HG02763 (cell line): ENCODE data around the gene KCNK1.

ENCODE experiments used
- ATAC-seq: cut with Tn5 transposase; IDR thresholded peaks from one replicate; pipeline ENCODE4 v1.9.1; 2021; ENCODE audit warnings: mild to moderate bottlenecking, moderate library complexity; ENCODE audit not compliant: unreplicated experiment

Gene KCNK1

DNA sequence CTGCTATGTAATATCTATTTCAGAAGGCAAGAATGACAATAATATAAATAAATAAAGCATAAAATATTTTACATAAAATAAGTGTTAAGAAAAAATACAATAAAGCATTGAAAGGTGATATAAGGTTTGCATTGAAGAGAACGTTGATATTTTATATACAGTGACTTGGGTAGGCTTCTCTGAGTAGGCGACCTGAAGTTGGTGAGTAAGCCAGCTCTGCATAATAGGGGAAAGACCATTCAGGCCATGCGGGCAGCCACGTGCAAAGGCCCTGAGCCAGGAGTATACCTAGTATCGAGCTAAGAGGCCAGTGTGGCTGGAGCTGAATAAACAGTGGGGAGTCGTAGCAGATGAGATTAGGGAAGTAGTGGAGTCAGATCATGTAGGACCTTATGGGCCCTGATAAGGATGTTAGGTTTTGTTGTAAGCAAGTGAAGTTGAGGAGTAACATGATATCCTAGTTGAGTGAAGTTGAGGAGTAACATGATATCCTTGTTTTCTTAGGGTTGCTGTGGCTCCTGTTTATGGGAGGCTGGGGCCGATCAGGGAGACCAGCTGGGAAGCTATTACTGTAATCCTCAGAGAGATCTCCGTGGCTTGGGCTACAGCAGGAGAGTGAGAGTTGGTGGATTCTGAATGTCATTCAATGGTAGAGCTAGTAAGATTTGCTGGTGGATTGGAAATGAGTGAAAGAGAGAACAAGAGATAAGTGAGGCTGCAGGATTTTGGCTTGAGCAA is 22.0 kb downstream of the KCNK1 start:
- ATAC-seq = no peak

DNA sequence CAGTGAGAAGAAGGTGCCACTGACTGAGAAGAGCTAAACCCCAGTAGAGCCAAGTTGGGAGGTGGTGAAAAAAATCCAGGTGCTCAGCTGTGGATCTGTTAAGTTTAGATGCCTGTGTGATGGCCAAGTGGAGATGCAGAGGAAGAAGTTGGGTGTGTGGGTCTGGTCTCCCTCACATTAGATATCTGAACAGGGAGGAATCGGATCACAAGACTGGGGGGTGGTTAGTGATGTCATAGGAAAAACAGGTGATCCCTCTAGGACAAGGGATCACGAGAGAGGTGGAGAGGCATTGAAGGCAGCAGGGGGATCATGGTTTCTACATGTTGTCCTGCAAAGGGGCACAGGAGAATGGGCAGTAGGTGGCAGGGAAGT is 22.6 kb downstream of the KCNK1 start:
- ATAC-seq = no peak

DNA sequence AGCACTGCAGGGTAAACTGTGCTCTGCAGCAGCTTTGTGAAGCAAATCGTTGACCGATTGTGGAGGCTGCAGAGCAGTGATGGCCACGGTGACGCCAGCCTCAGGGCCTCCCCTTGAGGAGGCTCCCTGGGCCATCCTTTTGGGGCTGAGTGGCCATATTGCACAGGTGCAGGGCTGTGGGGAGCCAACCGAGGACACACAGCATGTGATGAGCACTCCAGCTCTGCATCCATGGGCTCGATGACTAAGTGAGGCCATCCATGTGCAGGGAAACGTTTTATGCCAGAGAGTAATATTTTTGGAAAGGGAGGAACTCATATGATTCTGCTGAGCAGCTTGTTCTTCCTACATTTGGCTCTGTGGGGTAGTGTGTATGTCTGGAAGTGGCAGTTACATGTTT is 24.6 kb downstream of the KCNK1 start:
- no peak for ATAC-seq

DNA sequence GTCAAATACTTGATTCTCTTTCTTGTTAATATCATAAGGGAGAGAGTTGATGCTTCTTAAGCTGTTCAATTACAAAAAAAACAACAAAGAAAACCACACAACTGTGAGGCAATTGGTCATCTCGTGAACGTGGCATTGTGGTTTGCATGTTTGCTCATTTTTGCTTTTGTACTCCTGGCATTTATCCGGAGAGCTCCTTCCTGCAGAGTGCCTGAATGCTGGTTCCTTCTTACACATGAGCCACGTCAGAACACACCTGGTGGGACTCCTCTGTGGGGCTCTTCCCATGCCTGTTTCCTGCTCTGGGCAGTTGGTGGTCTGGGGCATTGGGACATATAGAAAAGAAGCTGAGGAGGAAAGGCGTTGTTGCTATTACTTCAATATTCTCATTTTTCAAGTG is 25.7 kb downstream of the KCNK1 start:
- no peak for ATAC-seq

DNA sequence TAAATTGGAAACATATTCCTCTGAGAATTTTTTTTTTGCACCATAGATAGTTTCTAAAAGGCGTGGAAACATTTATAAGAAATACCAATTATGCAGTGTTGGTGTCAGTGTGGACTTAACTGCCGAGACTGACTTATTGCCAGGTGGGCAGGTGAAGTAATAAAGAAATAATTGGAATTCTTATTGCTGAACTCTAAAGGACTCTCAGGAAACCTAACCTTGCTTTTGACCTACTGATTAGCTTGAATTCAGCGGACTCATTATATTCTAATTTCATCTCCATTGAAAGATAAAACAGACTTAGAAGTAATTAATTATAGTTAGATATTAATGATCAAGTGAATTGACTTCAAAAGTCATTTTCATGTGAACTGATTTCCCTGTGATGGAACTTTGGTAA is 26.3 kb downstream of the KCNK1 start:
- no peak for ATAC-seq

DNA sequence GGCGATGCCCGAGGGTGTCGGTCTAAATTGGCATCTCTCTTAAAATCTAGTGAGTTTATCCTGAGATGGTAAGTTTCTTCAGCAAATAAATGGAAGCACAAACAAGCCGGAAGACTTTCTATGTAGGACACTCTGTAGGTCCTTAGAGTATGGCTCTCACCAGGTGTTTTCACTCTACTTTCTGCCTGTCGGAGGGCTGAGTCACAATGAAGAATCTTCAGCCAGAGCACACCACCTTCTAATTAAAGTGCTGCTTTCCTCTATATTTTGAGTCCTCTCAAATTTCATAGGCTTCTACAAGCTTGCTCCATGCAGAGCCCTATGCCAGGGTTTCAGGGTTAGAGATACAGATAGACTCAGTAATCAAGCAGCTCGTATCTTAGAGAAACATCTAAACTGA is 27.1 kb downstream of the KCNK1 start:
- ATAC-seq = no peak

DNA sequence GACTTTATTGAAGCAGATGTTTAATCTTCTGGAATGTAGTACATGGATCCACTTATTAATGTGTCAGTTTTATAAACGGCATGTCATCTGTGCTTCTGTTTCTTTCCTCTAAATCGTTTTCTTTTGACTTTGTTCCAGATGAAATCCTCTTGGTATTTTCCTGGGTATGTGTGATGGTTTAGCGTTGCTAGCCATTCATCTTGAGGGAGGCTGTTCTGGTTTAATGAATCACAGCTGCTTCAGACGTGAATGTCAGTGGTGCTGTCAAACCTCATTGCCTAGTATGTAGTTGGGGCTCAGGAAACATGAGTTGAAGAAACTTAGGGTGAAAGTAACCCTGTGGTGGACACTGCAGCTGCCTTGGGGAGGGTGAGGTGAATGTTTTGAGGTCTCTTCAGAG is 33.2 kb downstream of the KCNK1 start:
- no peak for ATAC-seq

DNA sequence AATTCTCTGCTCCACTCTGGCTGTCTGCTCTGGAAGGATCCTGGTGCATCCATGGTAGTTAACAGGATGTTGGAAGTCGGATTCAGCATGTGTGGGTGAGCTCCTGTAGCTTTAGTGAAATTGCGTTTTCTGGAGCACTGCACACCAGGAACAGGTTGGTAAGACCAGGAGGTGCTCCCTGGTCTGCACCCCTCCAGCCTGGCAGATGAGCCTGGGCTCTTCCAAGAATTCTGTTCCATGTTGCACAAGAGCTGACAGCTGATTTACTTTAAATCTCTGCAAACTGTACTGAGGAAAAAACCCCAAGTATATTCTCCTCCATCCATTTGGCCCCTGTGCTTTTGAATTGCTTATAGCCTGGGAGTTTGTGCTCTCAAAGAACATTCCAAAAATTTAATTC is 33.7 kb downstream of the KCNK1 start:
- ATAC-seq = no peak

DNA sequence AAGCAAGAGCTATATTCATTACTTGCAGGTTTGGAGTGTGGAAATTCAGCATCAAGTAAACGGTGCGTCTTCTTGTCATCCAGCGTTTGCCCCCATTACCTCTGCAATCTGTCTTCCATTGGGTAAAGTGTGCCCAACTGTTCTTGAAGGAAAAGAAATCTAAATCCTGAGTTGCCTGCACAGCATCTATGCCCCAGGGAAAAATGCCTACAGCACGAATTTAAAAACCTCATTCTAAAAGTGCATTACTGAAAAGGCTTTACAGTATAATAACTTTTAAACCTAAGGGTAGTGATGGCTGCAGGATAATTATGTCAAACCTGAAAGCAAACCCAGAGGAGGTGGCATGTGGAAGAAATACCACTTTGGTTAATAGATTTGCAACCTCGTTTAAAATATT is 37.2 kb downstream of the KCNK1 start:
- no peak for ATAC-seq

DNA sequence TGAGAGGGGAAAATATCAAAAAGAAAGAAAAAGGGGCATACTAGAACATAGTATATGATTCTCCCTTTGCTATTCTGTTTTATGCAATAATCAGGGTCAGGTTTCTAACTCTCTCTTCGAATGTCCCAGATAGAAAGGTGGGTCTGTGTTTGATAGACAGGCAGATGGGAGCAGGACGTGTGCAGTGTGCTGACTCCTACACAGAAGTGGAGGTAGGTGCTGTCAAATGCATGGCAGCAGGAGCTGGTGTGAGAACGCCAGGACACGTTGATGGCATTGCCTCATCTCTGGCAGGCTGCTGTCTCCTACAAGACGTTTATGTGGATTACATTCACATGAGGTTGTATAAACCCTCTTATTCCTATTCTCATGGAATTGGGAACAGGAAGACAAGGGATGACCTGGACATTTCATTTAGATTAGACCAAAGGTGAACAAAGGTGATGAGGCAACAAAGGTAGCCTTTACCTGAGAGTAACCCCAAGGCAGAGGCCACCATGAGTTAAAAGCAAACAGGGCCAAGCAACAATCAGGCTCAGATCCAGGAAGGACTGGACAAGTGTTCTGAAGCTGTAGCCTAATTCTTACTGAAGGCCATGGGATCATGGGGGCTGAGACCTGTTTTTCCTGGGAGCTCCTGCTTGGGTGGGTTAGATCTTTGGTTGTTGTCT is 37.8 kb downstream of the KCNK1 start:
- no peak for ATAC-seq

DNA sequence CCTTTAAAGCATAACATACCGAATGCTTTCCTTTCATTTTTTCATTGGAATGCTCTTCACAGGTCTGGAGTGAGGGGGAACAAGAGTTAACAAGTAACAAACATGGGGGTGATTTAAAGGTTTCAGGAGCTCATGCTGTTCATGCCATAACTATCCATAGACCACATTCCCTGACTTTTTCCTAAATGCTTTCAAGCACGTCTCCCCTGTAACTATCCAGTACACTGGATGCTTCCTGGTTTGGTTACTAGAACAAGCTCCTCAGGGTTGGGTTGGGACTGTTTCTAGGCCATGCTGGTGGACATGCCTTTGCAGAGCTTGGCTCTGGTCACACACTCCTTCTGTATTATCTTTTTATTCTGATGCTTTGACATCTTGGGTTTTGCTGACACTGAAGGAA is 38.6 kb downstream of the KCNK1 start:
- no peak for ATAC-seq

DNA sequence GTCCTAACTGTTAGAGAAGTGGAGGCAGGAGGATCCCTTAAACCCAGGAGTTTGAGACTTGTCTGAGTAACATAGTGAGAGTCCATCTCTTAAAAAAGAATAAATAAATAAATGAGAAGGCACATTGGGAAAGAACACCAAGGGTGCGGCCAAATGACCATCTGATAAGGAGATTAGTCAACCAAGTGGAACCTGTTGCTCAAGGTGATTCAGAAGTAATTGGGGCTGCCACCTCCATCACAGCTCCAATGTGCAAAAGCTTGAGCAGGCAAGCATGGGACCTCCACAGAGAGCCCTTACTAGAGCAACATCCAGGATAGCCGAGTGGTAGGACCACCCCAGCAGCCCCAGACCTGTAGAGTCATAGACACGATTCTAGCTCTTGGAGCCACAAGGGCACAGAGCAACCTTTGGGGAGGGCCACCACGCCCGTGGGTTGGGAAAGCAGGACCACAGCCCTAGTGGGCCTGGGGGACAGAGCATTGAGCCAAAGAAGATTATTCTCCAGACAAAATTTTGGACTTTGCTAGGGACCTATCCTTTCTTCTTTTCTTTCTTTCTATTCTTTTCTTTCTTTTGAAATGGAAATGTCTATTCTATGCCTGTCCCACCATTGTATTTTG is 40.9 kb downstream of the KCNK1 start:
- no peak for ATAC-seq

DNA sequence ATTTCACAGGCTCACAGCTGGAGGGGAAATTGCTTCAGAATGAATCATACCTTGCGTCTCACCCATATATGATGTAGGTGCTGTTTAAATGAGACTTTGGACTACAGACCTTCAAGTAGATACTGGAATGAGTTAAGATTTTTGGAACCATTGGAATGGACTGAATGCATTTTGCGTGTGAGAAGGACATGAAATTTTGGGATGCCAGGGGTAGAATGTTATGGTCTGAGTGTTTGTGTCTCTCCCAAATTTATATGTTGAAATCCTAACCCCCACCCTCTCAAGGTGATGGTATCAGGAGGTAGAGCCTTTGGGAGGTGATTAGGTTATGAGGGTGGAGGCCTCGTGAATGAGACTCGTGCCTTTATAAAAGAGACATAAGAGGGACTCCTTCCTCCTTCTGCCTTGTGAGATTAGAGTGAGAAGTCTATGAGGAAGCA is 41.4 kb downstream of the KCNK1 start:
- no peak for ATAC-seq

DNA sequence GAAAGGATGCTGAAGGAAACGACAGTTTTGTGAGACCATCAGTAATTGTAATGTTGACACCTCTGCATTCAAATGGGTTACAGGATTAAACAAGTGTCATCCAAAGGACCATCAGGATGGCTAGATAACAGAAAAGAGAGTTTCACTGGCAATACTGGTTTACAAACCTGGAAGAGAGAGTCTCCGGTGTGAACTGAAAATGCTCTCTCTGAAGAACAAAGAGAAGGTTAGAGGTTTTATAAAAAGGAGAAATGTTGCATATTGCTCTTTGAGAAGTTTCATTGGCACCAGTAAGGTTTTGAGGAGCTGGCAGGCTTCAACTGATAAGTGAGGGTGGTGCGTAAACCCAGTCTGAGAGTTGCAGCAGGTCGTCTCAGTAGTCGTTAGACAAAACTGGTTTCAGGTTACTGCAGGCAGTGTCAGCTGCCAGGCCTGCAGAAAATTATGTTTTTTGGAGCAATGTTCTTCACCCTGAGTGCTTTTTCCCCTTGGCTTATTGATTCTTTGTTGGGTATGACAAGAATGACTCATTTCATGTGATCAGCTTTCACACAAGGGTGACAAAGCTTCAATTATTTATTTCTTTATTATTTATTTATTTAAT is 42.2 kb downstream of the KCNK1 start:
- ATAC-seq = no peak

DNA sequence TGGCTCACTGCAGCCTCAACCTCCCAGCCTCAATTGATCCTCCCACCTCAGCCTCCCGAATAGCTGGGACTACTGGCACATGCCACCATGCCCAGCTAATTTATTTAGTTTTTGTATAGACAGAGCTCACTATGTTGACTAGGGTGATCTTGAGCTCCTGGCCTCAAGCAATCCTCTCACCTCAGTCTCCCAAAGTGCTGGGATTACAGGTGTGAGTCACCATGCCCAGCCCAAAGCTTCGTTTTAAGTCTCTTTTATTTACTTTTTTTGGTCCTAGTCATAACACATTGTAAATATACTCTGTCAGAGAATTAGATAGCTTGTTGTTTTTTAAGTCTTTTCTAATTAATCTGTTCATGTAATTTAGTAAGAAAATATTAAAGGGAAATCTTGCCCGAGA is 42.8 kb downstream of the KCNK1 start:
- no peak for ATAC-seq

DNA sequence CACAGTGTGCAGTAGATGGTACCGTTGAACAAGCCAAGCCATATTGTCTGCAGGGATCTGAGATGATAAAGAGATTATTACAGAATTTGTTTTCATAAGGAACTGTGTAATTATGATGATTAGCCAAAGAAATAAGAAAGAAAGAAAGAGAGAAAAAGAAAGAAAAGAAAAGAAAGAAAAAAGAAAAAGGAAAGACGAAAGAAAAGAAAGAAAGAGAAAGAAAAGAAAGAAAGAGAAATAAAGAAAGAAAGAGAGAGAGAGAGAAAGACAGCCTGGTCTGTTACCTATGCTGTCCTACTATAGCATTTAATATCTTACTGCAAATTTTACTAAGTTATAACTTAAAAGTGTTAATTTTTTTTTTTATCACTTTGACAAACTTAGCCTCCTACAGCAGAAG is 43.6 kb downstream of the KCNK1 start:
- ATAC-seq = no peak

DNA sequence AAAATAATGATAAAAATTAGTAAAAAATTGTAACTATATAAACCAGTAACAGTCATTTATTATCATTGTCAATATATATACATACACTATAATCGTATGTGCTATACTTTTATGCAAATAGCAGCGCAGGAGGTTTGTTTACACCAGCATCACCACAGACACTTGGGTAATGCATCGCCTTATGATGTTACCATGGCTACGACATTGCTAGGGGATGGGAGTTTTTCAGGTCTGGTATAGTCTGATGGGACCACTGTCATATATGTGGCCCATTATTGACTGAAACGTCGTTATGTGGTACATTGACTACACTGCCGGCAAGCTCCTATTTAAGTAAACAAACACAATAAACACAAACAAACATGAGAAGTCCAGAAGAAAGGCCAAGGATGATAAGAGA is 45.6 kb downstream of the KCNK1 start:
- ATAC-seq = no peak

DNA sequence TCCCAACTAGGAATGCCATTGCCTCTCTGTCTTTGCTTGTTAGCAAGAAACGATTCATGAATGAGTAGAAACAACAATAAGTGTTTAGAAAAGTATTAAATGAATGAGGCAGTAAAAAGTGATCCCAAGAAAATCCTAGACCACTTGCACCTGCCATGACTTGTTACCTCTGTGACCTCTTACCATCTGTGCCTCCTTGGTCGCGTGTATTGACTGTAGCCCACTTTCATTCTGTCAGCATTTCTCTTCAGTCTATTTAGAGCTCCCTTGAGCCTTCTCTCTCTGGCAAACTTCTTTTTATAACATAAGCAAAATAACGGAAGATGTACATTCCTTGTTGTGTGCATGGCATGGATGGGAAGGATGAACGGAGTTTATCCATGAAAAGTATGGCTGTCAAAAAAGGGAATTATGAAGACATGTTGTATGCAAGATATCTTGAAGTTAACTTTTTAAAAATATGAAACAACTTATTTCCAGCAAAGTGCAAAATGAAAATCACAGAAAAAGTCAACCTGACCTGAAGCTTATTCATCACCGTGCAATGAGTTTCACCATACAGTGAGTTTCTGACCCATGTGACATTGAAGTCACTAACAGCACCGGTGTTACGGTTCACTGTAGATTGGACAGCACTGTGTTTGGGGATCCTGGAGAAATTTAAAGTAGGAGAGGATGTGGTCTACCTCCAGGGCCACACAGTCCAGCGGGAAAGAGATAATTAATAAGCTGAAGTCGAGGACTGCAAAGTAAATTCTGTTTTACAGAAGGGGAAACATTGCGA is 47.7 kb downstream of the KCNK1 start:
- no peak for ATAC-seq

DNA sequence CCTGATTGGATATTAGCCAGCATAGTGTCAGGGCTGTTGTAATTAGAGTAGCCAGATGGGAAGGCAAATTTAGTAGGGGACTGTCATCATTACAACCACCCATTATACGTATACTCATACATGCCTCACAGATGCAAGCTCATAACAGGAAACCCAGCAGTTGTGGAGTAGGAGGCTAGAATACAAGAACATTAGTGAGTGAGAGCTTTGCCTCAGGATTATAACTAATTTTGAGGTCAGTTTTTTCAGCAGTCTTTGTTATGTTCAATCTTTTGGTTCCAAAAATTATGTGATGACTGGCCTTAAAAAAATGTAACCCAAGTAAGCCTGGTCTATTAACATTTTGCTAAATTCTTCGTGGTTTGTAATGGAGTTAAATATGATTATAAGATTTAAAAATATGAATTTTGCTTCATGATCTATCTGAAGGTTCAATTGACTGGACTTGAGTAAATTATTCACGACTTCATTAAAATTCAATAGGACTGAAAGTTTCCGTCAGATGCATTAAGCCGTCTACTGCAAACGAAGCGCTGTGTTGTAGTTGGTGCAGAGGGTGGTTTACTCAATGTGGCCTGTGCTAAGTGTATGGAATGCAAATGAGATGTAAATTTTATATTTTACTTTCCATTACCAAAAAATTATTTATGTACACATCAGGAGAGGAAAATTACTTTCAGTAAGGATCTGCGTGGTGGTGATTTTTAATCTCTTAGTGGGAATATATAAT is 48.8 kb downstream of the KCNK1 start:
- ATAC-seq = no peak

DNA sequence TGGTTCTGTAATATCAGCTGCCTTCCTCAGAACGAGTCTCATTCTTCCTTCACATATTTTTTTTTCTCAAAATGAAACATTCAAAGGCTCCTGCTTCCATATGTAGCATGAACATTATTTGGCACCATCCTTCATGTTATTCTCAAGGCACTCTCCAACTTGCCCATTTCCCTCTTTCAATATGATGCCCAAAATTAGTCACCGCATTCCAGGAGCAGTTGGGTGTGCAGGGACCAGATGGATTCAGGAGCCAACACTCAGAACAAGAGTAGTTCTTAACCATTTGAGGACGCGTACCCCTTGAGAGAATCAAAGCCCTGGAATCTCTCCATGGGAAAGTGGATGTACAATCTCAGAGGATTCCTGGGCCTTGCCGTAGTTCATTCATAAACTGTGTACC is 50.3 kb downstream of the KCNK1 start:
- no peak for ATAC-seq
